Activated T-helper 17 cell treated with anti-CD3 and anti-CD28 coated beads, Interleukin-2, amount 50 U/mL, for 72 hours (primary cell): Measurements from ENCODE around the gene NSF. TPM values are rescaled to one million over a fixed set of nuclear protein-coding genes. Genes with fewer than 3 reads are reported as not detected.

Experiments
- ATAC-seq: fragments of 150-1000 bp; cut with Tn5 transposase; replicated peaks from 2 replicates; pipeline ENCODE4 v1.10.0; 2021; ENCODE audit warnings: mild to moderate bottlenecking, moderate library complexity
- H3K27ac Mint-ChIP-seq: one replicate; pipeline ENCODE4 v1.8.0; 2022; ENCODE audit warnings: mixed read lengths
- H3K27me3 Mint-ChIP-seq: one replicate; pipeline ENCODE4 v1.8.0; 2022; ENCODE audit warnings: mixed read lengths
- H3K36me3 Mint-ChIP-seq: one replicate; pipeline ENCODE4 v1.8.0; 2022; ENCODE audit warnings: low read depth, mild to moderate bottlenecking, mixed read lengths
- H3K4me1 Mint-ChIP-seq: one replicate; pipeline ENCODE4 v1.8.0; 2022; ENCODE audit warnings: mixed read lengths
- H3K4me3 Mint-ChIP-seq: one replicate; pipeline ENCODE4 v1.8.0; 2022; ENCODE audit warnings: mild to moderate bottlenecking, mixed read lengths
- H3K9me3 Mint-ChIP-seq: one replicate; pipeline ENCODE4 v1.8.0; 2022; ENCODE audit warnings: mixed read lengths
- total RNA-seq, 2 donors: library from RNA; stranded (reverse); gene quantifications; one replicate each; pipeline ENCODE4 v1.2.3, GENCODE V29; 2022

Gene NSF
- total RNA-seq, 2 donors from 2014 or later = 35.0 to 45.1 TPM

GRCh38 chr17:46722662-46723285, 132.3 kb downstream of the NSF start:
- Mint-ChIP-seq H3K36me3 (peaks cover 32% of the 10 kb centered on the region), H3K27me3 (no peaks in the 10 kb centered on the region), H3K9me3 (no peaks in the 10 kb centered on the region), H3K27ac (no peak overlapping the region), H3K4me3 (no peak overlapping the region), H3K4me1 (no peaks in the 10 kb centered on the region)
- ATAC-seq = no peak

GRCh38 chr17:46726206-46726605, 135.7 kb downstream of the NSF start:
- ATAC-seq = no peak

GRCh38 chr17:46727572-46728348, 137.3 kb downstream of the NSF start:
- no peaks in the 10 kb centered on the region for H3K9me3 Mint-ChIP-seq
- no peak for ATAC-seq
- H3K27me3 Mint-ChIP-seq = no peaks in the 10 kb centered on the region
- peaks cover 4% of the 10 kb centered on the region for H3K4me1 Mint-ChIP-seq
- no peak overlapping the region for H3K4me3 Mint-ChIP-seq
- peaks cover 72% of the 10 kb centered on the region for H3K36me3 Mint-ChIP-seq
- H3K27ac Mint-ChIP-seq = no peak overlapping the region

More at GRCh38 chr17:46726206-46726605, 135.7 kb downstream of the NSF start:
- Mint-ChIP-seq H3K9me3 (no peaks in the 10 kb centered on the region), H3K4me1 (peaks cover under 1% of the 10 kb centered on the region), H3K27ac (no peak overlapping the region), H3K36me3 (peaks cover 62% of the 10 kb centered on the region), H3K4me3 (no peak overlapping the region), H3K27me3 (no peaks in the 10 kb centered on the region)

- Mint-ChIP-seq H3K36me3 (peaks cover 75% of the 10 kb centered on the region), H3K27me3 (no peaks in the 10 kb centered on the region), H3K4me3 (no peak overlapping the region), H3K27ac (no peak overlapping the region), H3K4me1 (peaks cover 4% of the 10 kb centered on the region), H3K9me3 (no peaks in the 10 kb centered on the region)
- no peak for ATAC-seq
Measured at GRCh38 chr17:46730026-46730425, 139.6 kb downstream of the NSF start.

- Mint-ChIP-seq H3K27ac (no peak overlapping the region), H3K4me1 (peaks cover 4% of the 10 kb centered on the region), H3K27me3 (no peaks in the 10 kb centered on the region), H3K9me3 (no peaks in the 10 kb centered on the region), H3K4me3 (no peak overlapping the region), H3K36me3 (peaks cover 75% of the 10 kb centered on the region)
- ATAC-seq = no peak
Measured at GRCh38 chr17:46730679-46731078, 140.2 kb downstream of the NSF start.

- H3K27me3 Mint-ChIP-seq = no peaks in the 10 kb centered on the region
- H3K9me3 Mint-ChIP-seq = no peaks in the 10 kb centered on the region
- H3K4me1 Mint-ChIP-seq = peaks cover 4% of the 10 kb centered on the region
- no peak overlapping the region for H3K4me3 Mint-ChIP-seq
- no peak for ATAC-seq
- peaks cover 63% of the 10 kb centered on the region for H3K36me3 Mint-ChIP-seq
- no peak overlapping the region for H3K27ac Mint-ChIP-seq
Measured at GRCh38 chr17:46732160-46732559, 141.7 kb downstream of the NSF start.

GRCh38 chr17:46732754-46733398, 142.4 kb downstream of the NSF start:
- no peaks in the 10 kb centered on the region for H3K9me3 Mint-ChIP-seq
- H3K4me1 Mint-ChIP-seq = peaks cover 4% of the 10 kb centered on the region
- H3K27ac Mint-ChIP-seq = no peak overlapping the region
- no peaks in the 10 kb centered on the region for H3K27me3 Mint-ChIP-seq
- H3K36me3 Mint-ChIP-seq = peaks cover 56% of the 10 kb centered on the region
- no peak for ATAC-seq
- no peak overlapping the region for H3K4me3 Mint-ChIP-seq

GRCh38 chr17:46733837-46734475, 143.5 kb downstream of the NSF start:
- no peaks in the 10 kb centered on the region for H3K27me3 Mint-ChIP-seq
- H3K36me3 Mint-ChIP-seq = peaks cover 45% of the 10 kb centered on the region
- no peak overlapping the region for H3K27ac Mint-ChIP-seq
- H3K9me3 Mint-ChIP-seq = no peaks in the 10 kb centered on the region
- H3K4me3 Mint-ChIP-seq = no peak overlapping the region
- peaks cover 4% of the 10 kb centered on the region for H3K4me1 Mint-ChIP-seq
- ATAC-seq = peak; percentile 21

GRCh38 chr17:46736100-46736499, 145.6 kb downstream of the NSF start:
- no peak overlapping the region for H3K27ac Mint-ChIP-seq
- no peaks in the 10 kb centered on the region for H3K9me3 Mint-ChIP-seq
- H3K4me1 Mint-ChIP-seq = peaks cover 4% of the 10 kb centered on the region
- ATAC-seq = no peak
- no peaks in the 10 kb centered on the region for H3K27me3 Mint-ChIP-seq
- no peak overlapping the region for H3K4me3 Mint-ChIP-seq
- H3K36me3 Mint-ChIP-seq = peaks cover 32% of the 10 kb centered on the region

- Mint-ChIP-seq H3K27me3 (no peaks in the 10 kb centered on the region), H3K4me1 (no peaks in the 10 kb centered on the region), H3K36me3 (peaks cover 34% of the 10 kb centered on the region), H3K9me3 (no peaks in the 10 kb centered on the region), H3K4me3 (no peak overlapping the region), H3K27ac (no peak overlapping the region)
- ATAC-seq = no peak
Measured at GRCh38 chr17:46737326-46737725, 146.9 kb downstream of the NSF start.

GRCh38 chr17:46738544-46738943, 148.1 kb downstream of the NSF start:
- Mint-ChIP-seq H3K27me3 (no peaks in the 10 kb centered on the region), H3K9me3 (no peaks in the 10 kb centered on the region), H3K27ac (no peak overlapping the region), H3K4me1 (no peaks in the 10 kb centered on the region), H3K4me3 (no peak overlapping the region), H3K36me3 (peaks cover 26% of the 10 kb centered on the region)
- no peak for ATAC-seq

GRCh38 chr17:46739982-46740381, 149.5 kb downstream of the NSF start:
- H3K27ac Mint-ChIP-seq = peak overlapping the region; percentile 17
- no peaks in the 10 kb centered on the region for H3K27me3 Mint-ChIP-seq
- peaks cover 4% of the 10 kb centered on the region for H3K4me1 Mint-ChIP-seq
- peaks cover 24% of the 10 kb centered on the region for H3K36me3 Mint-ChIP-seq
- no peak for ATAC-seq
- no peak overlapping the region for H3K4me3 Mint-ChIP-seq
- H3K9me3 Mint-ChIP-seq = no peaks in the 10 kb centered on the region

GRCh38 chr17:46741122-46741730, 150.8 kb downstream of the NSF start:
- Mint-ChIP-seq H3K4me1 (peaks cover 4% of the 10 kb centered on the region), H3K27me3 (no peaks in the 10 kb centered on the region), H3K9me3 (no peaks in the 10 kb centered on the region), H3K27ac (no peak overlapping the region), H3K36me3 (peaks cover 24% of the 10 kb centered on the region), H3K4me3 (no peak overlapping the region)
- ATAC-seq = no peak

GRCh38 chr17:46742565-46743270, 152.2 kb downstream of the NSF start:
- Mint-ChIP-seq H3K27me3 (no peaks in the 10 kb centered on the region), H3K9me3 (no peaks in the 10 kb centered on the region), H3K4me3 (no peak overlapping the region), H3K4me1 (peaks cover 4% of the 10 kb centered on the region), H3K27ac (peak overlapping the region; percentile 10), H3K36me3 (peaks cover 32% of the 10 kb centered on the region)
- ATAC-seq = no peak
